HTR-8/SVneo (cell line): ENCODE data around the gene CDT1.
"Not testable (repeated sequence)": the region's sequence is repeated elsewhere in the genome, so short reads cannot be mapped to it uniquely, and the experiment has no call there.

Experiments used
- DNase-seq: peaks from one replicate; pipeline ENCODE4 v3.0.0; 2011; ENCODE audit warnings: low spot score, mixed read lengths; ENCODE audit not compliant: insufficient read length
- FAIRE-seq: peaks from 2 replicates; lab custom pipeline; 2011; peaks lifted over from hg19 to GRCh38; lab: Jason Lieb, UNC

The CDT1 gene

DNA sequence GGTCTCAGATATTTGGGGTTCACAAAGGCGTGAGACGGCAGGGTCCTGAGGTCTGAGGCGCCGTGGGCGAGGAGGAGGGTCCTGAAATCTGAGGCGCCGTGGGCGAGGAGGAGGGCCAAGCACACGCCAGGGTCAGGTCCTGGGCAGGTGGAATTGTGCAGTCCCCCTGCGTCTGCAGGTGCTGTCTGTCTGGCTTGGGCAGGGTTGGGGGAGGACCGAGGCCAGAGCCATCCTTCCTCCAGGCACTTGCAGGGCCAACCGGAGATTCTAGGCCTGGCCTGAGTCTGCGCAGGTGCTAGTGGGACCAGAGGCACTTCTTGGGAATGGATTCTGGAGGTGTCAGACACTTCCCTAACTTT lies 10.5 kb downstream of the CDT1 start:
- DNase-seq (no peak), FAIRE-seq (no peak)

DNA sequence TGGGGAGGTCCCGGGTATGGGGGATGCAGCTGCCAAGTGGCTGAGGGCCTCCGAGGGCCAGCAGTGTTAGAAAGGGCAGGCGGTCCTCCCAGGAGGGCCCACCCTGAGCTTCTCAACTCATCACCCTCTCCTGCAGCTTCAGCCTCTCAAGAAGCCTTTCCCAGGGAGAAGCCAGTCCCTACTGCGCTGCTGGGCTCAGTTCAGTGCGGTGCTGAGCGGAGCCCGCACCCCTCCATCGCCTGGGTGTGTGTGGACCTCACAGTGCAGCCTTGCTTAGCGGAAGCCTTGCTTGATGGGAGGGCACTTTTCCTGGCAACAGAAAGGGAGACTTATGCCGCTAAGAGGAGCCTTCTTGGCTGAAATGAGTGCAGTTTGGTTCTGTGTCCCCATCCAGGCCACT lies 11.6 kb downstream of the CDT1 start:
- FAIRE-seq (no peak), DNase-seq (no peak)

DNA sequence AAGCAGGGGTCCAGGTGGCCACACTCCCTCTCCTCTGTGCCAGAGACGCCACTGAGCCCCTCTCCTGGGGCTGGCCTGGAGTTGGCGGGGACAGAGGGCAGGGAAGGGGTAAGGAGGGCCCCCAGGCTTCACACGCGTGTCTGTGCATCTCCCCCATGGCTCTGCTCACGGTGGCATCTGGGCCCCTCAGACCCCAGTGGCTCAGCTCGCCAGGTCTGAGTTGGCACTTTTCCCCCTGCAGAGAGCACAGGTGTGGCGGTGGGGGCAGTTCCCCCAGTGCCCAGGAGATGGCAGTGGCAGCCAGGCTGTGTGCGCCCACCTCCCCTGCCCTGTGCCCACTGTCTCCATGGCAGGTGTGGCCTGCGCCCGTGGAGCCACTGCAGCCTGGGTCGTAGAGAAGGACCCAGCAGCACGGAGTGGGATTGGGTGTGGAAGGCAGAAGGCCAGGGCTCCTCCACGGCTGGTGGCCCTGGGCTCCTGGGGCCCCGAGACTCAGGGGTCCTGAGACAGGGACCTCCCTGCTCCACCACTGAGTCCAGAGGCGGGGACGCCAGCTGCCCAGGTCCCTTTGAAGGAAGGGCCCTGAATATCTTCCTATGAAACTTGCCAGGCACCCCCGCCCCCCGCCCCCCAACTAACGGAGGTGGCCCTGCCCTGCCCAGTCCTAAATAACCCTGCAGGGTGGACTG lies 12.5 kb downstream of the CDT1 start:
- FAIRE-seq (peak; percentile 84), DNase-seq (peak; percentile 54)

DNA sequence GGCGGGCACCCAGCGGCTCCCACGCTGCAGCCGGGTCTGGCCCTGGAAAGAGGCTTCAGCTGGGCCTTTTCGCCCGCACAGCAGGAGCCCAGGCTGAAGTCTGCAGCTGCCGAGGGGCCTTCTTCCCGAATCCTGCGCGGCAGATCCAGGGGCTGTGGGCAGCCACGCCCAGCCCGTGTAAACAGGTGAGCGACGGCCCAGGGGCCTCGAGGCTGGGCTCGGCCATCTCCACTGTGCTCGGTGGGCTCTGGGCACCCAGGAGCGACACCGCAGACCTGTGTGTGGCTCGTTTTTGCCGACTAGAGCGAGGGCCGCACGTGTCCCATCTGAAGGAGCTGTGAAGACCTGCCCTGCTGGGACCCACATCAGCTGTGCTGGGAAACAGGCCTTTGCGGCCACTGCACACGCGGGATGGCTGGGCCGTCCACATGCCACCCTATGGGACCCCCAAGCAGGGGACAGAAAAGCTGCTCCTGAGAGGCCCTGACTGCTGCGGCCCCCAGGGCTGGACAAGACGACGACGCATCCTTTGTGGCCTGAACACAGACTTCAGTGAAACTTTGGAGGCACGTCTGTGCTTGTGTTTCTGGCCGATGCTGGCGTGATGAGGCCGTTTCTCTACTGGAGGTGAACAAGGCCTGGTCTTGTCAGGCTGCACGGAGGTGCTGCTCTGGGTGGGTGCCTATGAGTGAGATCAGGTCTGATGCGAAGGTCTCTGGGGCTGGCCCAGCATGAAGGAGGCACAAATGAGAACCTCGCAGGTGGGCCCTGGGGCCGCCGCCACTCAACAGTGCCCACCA lies 13.3 kb downstream of the CDT1 start:
- FAIRE-seq (no peak), DNase-seq (no peak)

DNA sequence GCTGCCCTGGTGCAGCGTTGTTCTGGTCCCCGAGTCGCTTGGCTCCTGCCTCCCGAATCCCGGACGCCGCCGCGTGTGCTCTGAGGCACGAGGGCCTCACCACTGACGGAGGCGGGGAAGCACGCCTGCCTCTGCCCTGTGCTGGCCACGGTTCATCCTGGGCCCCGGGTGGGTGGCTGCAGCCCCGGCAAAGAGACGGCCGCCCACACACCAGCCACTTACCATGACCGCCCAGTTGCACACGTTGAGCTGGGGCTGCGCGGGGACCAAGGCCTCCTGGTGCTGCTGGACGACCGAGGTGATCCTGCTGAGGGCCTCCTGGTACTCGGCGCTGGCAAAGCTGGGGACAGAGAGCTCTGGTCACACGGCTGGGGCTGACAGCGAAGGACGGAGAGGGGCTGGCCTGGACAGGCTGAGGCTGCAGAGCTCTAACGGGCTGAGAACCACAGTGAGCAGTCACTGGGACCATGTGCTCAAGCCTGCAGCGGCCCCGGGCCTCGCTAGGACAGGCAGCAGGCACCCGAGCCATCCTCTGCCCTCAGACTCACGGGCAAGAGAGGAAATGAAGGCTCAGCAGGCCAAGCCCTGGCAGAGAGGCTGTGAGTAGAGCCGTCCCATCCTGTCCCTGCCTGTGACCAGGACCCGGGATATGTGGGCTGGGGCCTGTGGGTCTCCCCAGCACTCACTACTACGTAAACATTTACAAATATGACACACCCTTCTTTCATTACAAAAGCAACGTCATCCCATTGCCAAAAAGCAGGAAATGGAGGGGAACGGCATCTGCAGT lies 14.4 kb downstream of the CDT1 start:
- no peak for DNase-seq
- no peak for FAIRE-seq

DNA sequence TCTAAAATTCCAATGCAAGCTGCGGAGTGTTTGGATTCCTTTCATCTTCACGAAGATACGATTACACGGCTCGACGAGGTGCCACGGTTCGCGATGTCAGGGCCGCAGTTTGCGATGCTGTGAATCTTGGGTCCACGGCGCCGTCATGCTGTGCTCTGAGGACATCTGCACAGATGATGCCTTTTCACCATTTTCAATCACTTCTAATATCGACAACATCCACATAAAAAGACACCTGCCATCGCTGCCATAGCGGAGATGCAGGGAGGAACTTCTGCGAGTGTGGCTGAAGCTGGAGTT lies 14.9 kb downstream of the CDT1 start:
- no peak for FAIRE-seq
- DNase-seq: no peak

DNA sequence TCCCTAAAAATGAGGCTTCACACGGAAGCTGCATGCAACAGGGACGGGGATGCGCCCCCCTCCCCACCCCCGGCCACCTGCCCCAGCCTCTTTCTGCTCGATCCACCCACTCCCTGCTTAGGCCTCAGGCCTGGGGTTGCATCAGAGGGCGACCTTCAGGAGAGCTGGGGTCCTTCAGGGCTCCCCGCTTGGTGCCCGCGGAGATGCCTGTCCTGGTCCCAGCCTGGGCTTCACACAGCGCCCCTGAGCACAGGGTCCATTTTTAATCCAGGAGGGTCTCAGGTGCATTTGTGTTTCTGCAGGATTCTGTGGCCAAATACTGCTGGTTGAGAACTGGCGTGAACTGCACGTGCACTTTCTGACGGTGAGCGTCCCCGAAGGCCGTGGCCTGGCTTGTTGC lies 15.5 kb downstream of the CDT1 start:
- DNase-seq (no peak), FAIRE-seq (no peak)

DNA sequence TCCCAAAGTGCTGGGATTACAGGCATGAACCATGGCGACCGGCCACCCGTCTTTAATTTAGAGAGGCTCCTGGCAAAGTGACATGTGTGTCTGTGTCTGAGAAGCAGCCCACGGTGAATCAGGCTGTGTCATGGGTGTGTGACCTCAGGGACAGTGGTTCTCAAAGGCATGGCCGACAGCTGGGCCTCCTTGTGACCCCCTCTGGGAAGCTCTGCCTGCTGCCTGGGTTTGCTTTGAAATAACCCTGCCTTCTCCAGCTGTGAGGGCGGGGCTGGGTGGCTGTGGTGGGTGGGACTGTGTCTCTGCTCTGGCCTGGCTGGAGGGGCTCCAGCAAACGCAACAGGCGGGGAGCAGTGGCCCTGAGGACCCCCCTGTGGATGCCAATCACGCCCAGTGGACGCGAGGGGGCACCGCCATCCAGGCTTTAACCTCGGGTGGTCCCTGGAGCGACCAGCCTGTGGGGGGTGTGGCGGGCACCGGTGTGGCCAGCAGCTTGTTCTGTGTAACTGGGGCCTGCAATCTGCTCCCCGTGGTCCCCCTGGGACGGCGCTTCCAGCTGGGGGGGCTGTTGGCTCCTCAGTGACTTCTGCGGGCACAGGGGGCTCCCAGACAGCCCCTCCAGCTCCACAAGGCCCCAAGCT lies 16.9 kb downstream of the CDT1 start:
- FAIRE-seq: no peak

DNA sequence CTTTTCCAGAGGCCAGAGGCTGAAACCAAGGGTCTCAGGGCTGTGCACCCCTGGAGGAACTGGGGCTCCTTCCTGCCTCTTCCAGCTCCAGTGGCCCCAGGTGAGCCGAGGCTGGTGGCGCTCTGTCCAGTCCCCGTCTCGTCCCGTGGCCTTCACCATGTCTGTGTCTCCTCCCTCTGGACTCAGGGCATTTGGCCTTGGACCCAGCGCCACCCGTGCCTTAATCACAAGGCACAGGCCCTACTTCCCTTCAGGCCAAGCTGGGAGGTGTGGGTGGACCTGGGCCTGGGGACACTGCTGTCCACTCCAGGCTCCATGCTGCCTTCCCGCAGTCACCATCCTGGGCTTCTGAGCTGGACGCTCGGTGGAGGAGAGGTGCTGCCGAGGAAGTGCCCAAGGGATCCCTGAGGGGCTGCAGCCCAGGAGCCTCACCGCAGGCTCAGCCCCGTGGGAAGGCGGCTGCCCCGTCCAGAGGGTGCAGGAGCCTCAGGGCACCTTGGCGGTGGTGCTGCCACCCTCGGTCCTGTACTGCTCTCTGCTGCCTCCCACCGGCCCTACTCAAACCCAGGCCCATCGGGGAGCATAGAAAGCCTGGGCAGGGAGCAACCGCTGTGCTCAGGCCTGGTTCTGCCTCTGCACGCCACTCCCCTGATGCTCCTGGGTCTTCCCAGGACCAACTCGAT lies 17.7 kb downstream of the CDT1 start:
- DNase-seq: no peak
- FAIRE-seq: no peak

More for the DNA sequence above, 16.9 kb downstream of the CDT1 start:
- no peak for DNase-seq

DNA sequence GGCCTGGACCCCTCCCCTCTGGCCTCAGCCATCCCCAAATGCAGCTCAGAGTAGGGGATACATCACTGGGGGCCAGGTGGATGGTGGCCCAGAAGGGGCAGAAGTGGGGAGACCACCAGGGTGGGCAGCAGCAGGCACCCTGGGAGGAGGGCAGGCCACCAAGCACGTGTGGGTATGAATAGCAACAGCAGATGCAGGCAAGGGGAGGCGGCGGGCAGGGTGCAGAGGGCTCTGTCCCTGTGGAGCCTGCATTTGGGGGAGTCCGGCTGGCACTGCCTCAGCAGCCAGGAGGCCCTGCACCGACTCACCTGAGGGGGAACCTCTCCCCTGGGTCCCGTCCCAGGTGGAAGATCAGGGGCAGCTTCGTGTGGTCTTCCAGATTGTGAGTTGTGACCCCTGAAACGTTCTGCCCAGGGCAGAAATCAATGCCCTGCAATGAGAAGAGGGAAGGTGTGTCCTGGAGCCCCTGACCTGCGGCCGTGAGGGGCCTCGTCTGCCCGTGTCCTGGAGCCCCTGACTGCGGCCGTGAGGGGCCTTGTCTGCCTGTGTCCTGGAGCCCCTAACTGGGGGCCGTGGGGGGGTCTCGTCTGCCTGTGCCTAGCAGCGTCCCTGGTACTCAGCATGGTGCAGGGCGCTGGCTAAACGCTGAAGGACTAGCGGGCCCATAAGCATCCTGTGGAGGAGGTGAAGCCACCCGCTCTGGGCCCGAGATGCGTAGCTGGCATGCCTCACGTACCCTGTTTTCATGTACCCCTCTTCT lies 18.9 kb downstream of the CDT1 start:
- no peak for DNase-seq
- FAIRE-seq: no peak

DNA sequence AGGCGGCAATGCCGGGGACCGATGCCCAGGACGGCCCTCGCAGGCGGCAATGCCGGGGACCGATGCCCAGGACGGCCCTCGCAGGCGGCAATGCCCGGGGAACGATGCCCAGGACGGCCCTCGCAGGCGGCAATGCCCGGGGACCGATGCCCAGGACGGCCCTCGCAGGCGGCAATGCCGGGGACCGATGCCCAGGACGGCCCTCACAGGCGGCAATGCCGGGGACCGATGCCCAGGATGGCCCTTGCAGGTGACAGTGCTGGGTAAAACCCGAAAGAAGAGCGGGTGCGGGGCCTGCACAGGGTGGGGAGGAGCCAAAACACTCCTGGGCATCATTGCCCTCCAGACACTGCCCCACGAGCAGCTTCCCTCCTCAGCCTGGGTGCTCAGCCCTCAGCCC lies 20.1 kb downstream of the CDT1 start:
- DNase-seq, FAIRE-seq: not testable (repeated sequence)

DNA sequence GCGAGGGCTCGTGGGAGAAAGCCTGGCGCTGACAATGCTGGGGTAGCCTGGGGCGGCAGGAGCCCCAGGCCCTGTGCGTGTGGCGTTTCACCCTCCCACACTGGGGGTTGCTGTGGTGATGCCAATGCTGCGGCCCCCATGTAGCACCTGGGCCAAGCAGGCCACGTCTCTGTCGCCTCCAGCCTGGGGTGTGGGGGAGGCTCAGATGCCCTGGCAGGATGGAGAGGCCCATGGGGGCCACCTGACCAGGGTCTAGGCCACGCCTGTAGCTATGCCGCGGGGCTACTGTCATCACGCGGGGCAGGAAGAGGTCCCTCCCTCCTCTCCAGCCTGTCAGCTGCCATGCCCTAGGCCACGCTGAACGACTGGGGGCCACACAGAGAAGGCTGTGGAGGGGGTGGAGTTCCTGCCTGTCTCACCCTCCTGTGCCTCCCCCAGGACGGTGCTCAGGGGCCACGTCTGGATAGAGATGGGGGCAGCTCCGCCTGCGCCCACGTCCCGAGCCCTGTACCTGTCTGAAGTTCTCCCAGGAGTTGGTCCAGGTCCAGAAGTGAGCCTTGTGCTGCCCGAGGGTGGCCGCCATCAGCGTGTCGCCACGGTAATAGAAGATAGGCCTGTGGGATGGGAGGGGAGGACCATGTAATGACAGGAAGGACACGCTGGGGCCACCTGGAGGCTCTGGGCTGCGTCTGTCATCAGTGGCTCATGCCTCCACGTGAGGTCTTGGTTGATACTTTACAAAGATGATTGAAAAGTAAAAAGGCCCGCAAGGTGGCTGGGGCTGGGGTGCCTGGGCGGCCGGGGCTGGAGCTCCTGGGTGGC lies 20.9 kb downstream of the CDT1 start:
- DNase-seq (no peak), FAIRE-seq (peak; percentile 46)

DNA sequence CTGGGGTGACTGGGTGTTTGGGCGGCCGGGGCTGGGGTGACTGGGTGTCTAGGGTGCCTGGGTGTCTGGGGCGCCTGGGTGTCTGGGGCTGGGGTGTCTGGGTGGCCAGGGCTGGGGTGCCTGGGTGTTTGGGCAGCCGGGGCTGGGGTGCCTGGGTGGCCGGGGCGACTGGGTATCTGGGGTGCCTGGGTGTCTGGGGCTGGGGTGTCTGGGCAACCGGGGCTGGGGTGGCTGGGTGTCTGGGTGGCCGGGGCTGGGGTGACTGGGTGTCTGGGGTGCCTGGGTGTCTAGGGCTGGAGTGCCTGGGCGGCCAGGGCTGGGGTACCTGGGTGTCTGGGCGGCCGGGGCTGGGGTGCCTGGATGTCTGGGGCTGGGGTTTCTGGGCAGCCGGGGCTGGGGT lies 21.6 kb downstream of the CDT1 start:
- DNase-seq (no peak), FAIRE-seq (no peak)

DNA sequence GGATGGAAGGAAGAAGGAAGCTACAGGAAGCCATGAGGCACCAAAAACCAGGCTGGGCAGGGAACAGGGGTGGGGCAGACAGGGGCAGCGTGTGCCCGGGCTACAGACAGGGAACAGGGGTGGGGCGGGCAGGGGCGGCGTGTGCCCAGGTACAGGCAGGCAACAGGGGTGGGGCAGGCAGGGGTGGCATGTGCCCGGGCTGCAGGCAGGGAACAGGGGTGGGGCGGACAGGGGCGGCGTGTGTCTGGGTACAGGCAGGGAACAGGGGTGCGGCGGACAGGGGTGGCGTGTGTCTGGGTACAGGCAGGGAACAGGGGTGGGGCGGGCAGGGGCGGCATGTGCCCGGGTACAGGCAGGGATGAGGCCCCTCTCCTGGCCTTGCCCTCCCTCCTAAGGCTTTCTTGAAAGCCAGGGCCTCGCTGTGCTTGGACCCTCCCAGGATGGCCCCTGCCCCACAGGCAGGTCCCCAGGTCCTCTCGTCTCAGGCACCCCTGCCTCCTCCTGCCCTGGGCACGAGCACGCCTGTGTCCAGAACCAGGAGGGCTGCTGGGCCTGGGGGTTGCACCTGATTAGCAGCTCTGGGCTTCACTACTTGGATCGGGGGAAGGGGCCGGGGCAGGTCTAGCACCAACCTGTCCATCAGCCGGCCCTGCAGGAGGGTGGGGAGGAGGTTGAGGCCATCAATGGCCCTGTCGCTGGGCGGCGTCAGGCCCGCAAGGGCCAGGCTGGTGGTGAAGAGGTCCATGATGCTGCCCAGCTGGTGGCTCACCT lies 22.7 kb downstream of the CDT1 start:
- FAIRE-seq: no peak
- no peak for DNase-seq

DNA sequence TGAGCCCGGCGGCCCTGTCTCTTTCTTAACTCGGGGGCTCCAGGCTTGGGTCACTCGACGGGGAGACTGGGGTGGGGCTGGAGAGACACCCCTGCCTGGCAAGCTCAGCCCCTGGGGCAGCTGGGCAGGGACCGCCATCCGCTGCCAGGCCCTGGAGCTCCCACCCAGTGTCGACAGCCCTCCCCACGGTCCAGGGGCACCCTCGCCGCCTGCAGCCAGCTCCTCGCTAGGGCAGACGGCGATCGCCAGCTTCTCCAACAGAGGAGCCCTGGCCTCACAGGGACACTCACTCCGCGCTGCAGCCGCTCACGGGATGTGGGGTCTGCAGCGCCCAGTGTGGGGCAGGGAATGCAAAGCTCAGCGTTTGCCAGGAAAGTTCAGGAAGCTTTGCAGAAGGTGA lies 24.1 kb downstream of the CDT1 start:
- DNase-seq (no peak), FAIRE-seq (no peak)

DNA sequence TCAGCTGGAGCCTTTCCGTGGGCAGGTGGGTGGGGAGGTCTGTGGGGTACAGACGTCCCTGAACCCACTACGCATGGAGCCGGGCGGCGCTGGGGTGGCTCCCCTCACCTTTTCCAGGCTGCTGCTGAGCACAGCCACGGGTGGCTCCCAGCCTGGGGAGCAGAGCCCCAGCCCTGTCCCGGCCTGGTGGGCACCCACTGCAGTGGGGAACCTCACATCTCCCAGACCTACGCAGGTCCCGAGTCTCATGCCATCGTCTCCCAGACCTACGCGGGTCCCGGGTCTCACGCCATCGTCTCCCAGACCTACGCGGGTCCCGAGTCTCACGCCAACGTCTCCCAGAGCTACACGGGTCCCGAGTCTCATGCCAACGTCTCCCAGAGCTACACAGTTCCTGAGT lies 25.1 kb downstream of the CDT1 start:
- no peak for FAIRE-seq

DNA sequence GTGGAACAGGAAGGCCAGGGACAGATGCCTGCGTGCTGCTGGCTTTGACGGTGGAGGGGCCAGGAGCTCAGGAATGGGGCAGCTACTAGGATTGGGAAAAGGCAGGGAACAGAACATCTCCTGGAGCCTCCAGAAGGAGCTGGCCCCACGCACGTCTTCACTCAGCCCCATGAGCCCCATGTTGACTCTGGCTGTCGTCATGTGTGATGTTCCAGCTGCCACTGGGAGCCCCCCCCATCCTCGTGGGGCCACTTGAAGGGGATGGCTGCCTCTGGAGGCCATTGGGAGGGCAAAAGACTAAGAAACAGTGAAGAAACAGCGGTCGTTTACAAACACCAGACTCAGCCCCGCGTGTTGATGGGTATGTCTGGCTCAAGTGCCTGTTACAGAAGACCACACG lies 26.7 kb downstream of the CDT1 start:
- DNase-seq (no peak), FAIRE-seq (no peak)

More for the DNA sequence above, 25.1 kb downstream of the CDT1 start:
- no peak for DNase-seq

DNA sequence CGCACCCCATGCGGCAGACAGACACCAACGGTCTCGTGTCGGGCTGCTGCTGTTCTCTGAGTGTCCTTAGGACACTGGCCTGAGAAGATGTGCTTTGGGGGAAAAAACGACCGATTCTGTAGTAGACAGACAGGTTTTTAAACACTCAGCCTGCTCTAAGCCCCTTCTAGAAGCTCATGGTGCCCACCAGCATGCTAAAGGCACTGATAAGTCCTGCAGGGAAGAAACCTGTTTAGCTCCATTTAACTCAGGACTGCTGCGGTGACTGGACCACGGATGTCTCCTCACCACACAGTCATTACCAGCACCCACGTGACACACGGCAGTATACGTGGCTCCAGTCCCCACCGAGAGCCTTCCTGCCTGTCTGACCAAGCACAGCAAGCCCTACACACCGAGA lies 27.2 kb downstream of the CDT1 start:
- DNase-seq: no peak
- no peak for FAIRE-seq
